Activated CD4-positive, alpha-beta memory T cell treated with anti-CD3 and anti-CD28 coated beads, Interleukin-2, amount 10 ng/mL, durations not matched to agents 7 days and 5 days (primary cell): ENCODE measurements around the gene PILRA. TPM values are rescaled to one million over a fixed set of nuclear protein-coding genes. Genes with fewer than 3 reads are reported as not detected.
"Not testable (repeated sequence)": the region's sequence is repeated elsewhere in the genome, so short reads cannot be mapped to it uniquely, and the experiment has no call there.

ENCODE experiments used
- CTCF ChIA-PET: fragments of 350-600 bp; sonication (Branson Sonifier 250); formaldehyde crosslinking; loops from one replicate; lab custom pipeline; 2021; ENCODE audit warnings: antibody characterized with exemption, inconsistent platforms; lab: Charles Lee
- POLR2A ChIA-PET: fragments of 350-600 bp; sonication (Branson Sonifier 250); formaldehyde crosslinking; loops from one replicate; lab custom pipeline; 2021; ENCODE audit warnings: antibody characterized with exemption; lab: Charles Lee
- DNase-seq: peaks from one replicate; pipeline ENCODE4 v3.0.0-alpha.2; 2020
- H3K27ac Mint-ChIP-seq: one replicate; pipeline ENCODE4 v1.8.0; 2021; ENCODE audit warnings: mild to moderate bottlenecking, mixed read lengths
- H3K27me3 Mint-ChIP-seq: one replicate; pipeline ENCODE4 v1.8.0; 2021; ENCODE audit warnings: mixed read lengths
- H3K36me3 Mint-ChIP-seq: one replicate; pipeline ENCODE4 v1.8.0; 2021; ENCODE audit warnings: low read depth, mixed read lengths
- H3K4me1 Mint-ChIP-seq: one replicate; pipeline ENCODE4 v1.8.0; 2021; ENCODE audit warnings: mixed read lengths
- H3K4me3 Mint-ChIP-seq: one replicate; pipeline ENCODE4 v1.8.0; 2021; ENCODE audit warnings: mild to moderate bottlenecking, mixed read lengths
- H3K9me3 Mint-ChIP-seq: one replicate; pipeline ENCODE4 v1.8.0; 2021; ENCODE audit warnings: mixed read lengths
- total RNA-seq, 2 experiments: library from RNA; stranded (reverse); gene quantifications; one replicate each; pipeline ENCODE4 v1.2.3, GENCODE V29; 2021

Gene PILRA
- total RNA-seq, 2 experiments from 2014 or later = 1.3 to 1.5 TPM

- Mint-ChIP-seq H3K27ac (no peak overlapping the region), H3K27me3 (no peaks in the 10 kb centered on the region), H3K4me3 (no peak overlapping the region), H3K36me3 (peaks cover 62% of the 10 kb centered on the region), H3K4me1 (peaks cover 46% of the 10 kb centered on the region), H3K9me3 (no peaks in the 10 kb centered on the region)
- POLR2A ChIA-PET = no interaction called here
- no peak for DNase-seq
- CTCF ChIA-PET = no interaction called here
Measured at GRCh38 chr7:100348805-100349204, 24.5 kb upstream of the PILRA start.

DNA sequence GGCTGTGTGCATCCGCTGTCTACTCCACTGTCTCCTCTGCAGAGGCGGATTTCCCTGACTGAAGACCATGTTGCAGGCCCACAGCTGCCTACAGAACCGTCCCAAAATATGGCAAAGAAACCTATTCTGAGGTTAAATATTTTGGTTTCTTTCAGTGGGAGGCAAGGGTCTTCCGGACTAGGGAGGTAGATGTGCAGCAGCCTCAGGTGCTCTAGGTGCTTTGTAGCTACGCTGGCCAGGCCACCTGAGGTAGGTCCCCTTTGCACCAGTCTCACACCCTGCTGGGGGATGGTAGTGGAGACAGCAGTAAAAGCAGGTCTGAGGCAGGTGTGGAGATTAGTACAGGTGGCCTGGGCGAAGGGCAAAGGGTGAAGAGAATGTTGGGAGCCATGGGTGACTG lies 23.5 kb upstream of the PILRA start:
- Mint-ChIP-seq H3K9me3 (no peaks in the 10 kb centered on the region), H3K36me3 (peaks cover 61% of the 10 kb centered on the region), H3K27ac (peak overlapping the region; percentile 37), H3K4me1 (peaks cover 38% of the 10 kb centered on the region), H3K27me3 (no peaks in the 10 kb centered on the region), H3K4me3 (no peak overlapping the region)
- DNase-seq = no peak
- ChIA-PET CTCF (no interaction called here), POLR2A (no interaction called here)

DNA sequence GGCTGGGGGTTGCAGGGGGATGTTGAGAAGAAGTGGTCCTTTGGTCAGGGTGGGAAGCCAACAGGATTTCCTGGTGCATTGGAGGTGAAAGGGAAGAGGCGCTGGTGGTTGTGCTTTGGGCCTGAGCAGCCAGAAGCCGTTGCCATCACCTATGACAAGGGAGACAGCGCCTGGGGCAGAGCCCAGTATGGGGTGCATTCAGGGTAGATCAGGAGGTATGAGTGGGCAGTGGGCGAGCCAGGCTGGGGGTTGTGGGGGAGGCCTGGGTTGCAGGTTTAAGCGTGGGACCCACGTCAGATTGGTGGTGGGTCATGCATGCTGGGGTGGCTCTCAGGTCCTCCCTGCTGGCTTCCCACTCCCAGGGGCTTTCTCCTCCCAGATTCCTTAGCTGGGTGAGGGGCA lies 21.6 kb upstream of the PILRA start:
- POLR2A ChIA-PET = no interaction called here
- peaks cover 61% of the 10 kb centered on the region for H3K36me3 Mint-ChIP-seq

GRCh38 chr7:100352230-100352781 lies 21.0 kb upstream of the PILRA start:
- CTCF ChIA-PET, H3K4me3 Mint-ChIP-seq, H3K27me3 Mint-ChIP-seq, POLR2A ChIA-PET, H3K9me3 Mint-ChIP-seq, DNase-seq: not testable (repeated sequence)
- Mint-ChIP-seq H3K4me1 (peaks cover 27% of the 10 kb centered on the region), H3K36me3 (peaks cover 57% of the 10 kb centered on the region), H3K27ac (peak overlapping the region; percentile 64)

More for the DNA sequence above, 21.6 kb upstream of the PILRA start:
- no peak for DNase-seq
- H3K9me3 Mint-ChIP-seq = no peaks in the 10 kb centered on the region
- peaks cover 30% of the 10 kb centered on the region for H3K4me1 Mint-ChIP-seq
- H3K4me3 Mint-ChIP-seq = peak overlapping the region; percentile 38
- peak overlapping the region; percentile 80 for H3K27ac Mint-ChIP-seq
- H3K27me3 Mint-ChIP-seq = no peaks in the 10 kb centered on the region
- CTCF ChIA-PET = no interaction called here

DNA sequence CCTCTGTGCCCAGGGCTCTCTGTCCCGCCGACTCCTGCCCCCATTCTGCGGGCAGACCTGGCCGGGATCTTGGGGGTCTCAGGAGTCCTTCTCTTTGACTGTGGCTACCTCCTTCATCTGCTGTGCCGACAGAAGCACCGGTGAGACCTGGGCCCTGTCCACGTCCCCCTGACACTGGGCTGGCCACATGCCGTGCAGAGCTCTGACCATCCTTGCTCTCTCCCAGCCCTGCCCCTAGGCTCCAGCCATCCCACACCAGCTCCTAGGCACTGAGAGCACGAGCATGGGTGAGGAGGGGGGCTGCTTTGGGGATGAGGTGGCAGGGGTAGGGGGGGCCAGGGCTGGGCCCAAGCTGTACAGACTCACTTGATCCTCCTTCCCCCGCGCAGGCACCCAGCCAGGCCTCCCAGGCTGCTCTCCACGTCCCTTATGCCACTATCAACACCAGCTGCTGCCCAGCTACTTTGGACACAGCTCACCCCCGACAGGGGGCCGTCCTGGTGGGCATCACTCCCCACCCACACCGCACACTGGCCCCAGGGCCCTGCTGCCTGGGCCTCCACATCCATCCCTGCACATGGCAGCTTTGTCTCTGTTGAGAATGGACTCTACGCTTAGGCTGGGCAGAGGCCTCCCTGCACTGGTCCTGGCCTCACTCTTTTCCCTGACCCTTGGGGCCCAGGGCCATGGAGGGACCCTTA lies 20.2 kb upstream of the PILRA start:
- no peaks in the 10 kb centered on the region for H3K9me3 Mint-ChIP-seq
- peak overlapping the region; percentile 75 for H3K27ac Mint-ChIP-seq
- no peaks in the 10 kb centered on the region for H3K27me3 Mint-ChIP-seq
- DNase-seq = no peak
- peaks cover 56% of the 10 kb centered on the region for H3K36me3 Mint-ChIP-seq
- ChIA-PET POLR2A (interaction anchor here (1.3 kb wide), 1 partner anchor 12 kb away, joined by 3 read pairs; no protein-coding TSS in a partner anchor), CTCF (no interaction called here)
- peak overlapping the region; percentile 30 for H3K4me3 Mint-ChIP-seq
- peaks cover 27% of the 10 kb centered on the region for H3K4me1 Mint-ChIP-seq

- H3K36me3 Mint-ChIP-seq = peaks cover 57% of the 10 kb centered on the region
Measured at GRCh38 chr7:100353685-100354330, 19.5 kb upstream of the PILRA start.

GRCh38 chr7:100356416-100357068 lies 16.7 kb upstream of the PILRA start:
- ChIA-PET CTCF (no interaction called here), POLR2A (no interaction called here)
- peaks cover 14% of the 10 kb centered on the region for H3K4me1 Mint-ChIP-seq
- H3K9me3 Mint-ChIP-seq = no peaks in the 10 kb centered on the region
- DNase-seq = no peak
- no peak overlapping the region for H3K4me3 Mint-ChIP-seq
- H3K36me3 Mint-ChIP-seq = peaks cover 53% of the 10 kb centered on the region
- no peak overlapping the region for H3K27ac Mint-ChIP-seq
- H3K27me3 Mint-ChIP-seq = no peaks in the 10 kb centered on the region

More at GRCh38 chr7:100353685-100354330, 19.5 kb upstream of the PILRA start:
- CTCF ChIA-PET = interaction anchor here (1.0 kb wide), 1 partner anchor 9 kb away, joined by 3 read pairs; no protein-coding TSS in a partner anchor
- no peak overlapping the region for H3K4me3 Mint-ChIP-seq
- POLR2A ChIA-PET = interaction anchor here (1.3 kb wide), 1 partner anchor 11 kb away, joined by 3 read pairs; no protein-coding TSS in a partner anchor
- H3K27ac Mint-ChIP-seq = peak overlapping the region; percentile 75
- H3K27me3 Mint-ChIP-seq = no peaks in the 10 kb centered on the region
- DNase-seq = no peak
- peaks cover 27% of the 10 kb centered on the region for H3K4me1 Mint-ChIP-seq
- no peaks in the 10 kb centered on the region for H3K9me3 Mint-ChIP-seq

DNA sequence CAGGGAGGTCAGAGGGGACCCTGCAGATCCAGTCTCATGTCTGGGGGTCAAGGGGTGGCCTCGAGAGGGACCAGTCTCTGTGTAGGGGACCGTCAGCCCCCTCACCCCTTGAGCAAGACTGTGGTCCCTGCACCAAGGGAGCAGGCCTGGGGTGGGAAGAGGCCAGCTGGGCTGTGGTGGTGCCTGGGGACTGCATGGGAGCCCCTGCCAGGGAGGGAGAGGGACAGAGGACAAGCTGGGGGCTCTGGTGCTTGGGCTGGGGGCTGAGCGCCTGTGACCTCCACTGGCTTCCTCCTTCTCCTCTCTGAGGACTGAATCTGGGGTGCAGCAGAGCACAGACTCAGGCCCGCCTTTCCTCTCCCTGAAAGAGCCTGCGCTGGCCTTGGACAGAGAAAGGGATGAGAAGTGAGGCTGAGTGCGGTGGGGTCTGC lies 16.1 kb upstream of the PILRA start:
- Mint-ChIP-seq H3K9me3 (no peaks in the 10 kb centered on the region), H3K4me3 (no peak overlapping the region), H3K27ac (no peak overlapping the region), H3K36me3 (peaks cover 57% of the 10 kb centered on the region), H3K27me3 (no peaks in the 10 kb centered on the region), H3K4me1 (peaks cover 10% of the 10 kb centered on the region)
- DNase-seq = no peak
- CTCF ChIA-PET = no interaction called here
- POLR2A ChIA-PET = no interaction called here

DNA sequence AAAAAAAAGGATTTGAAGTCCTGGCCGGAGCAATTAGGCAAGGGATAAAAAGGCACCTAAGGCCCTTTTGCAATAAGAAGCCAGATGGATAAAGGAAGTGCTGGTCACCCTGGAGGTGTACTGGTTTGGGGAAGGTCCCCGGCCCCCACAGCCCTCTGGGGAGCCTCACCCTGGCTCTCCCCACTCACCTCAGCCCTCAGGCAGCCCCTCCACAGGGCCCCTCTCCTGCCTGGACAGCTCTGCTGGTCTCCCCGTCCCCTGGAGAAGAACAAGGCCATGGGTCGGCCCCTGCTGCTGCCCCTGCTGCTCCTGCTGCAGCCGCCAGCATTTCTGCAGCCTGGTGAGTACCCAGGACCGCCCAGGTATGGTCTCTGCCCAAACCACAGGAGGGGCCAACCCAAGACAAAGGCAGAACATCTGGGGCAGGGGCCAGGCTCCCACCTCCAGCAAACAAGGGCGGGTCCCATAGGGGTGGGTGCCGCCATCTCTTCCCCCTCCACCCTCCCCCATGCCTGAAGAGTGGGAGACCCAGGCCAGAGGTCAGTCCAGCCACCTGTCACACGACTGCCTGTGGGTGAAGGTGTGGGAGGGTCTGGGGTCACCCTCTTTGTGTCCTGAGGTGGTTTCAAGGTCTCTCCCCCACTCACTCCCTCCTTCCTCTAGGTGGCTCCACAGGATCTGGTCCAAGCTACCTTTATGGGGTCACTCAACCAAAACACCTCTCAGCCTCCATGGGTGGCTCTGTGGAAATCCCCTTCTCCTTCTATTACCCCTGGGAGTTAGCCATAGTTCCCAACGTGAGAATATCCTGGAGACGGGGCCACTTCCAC lies 15.0 kb upstream of the PILRA start, which contains the start of gene PILRB:
TSS of gene PILRB (plus strand) at position 91 of the 830 bp plus-strand sequence. CDS start at position 277, 186 bp downstream.
- DNase-seq = no peak
- CTCF ChIA-PET = interaction anchor here (2.0 kb wide), 1 partner anchor 50 kb away, joined by 6 read pairs; no protein-coding TSS in a partner anchor
- Mint-ChIP-seq H3K36me3 (peaks cover 65% of the 10 kb centered on the region), H3K4me1 (peaks cover 6% of the 10 kb centered on the region), H3K27ac (no peak within 1 kb of the TSS), H3K27me3 (no peaks in the 10 kb centered on the region), H3K4me3 (no peak within 1 kb of the TSS), H3K9me3 (no peaks in the 10 kb centered on the region)
- POLR2A ChIA-PET = no interaction called here

GRCh38 chr7:100358857-100359212 lies 14.5 kb upstream of the PILRA start:
- Mint-ChIP-seq H3K4me1 (no peaks in the 10 kb centered on the region), H3K36me3 (peaks cover 65% of the 10 kb centered on the region), H3K9me3 (no peaks in the 10 kb centered on the region), H3K27me3 (no peaks in the 10 kb centered on the region), H3K4me3 (no peak overlapping the region), H3K27ac (no peak overlapping the region)
- ChIA-PET POLR2A (interaction anchor here (1.6 kb wide), 1 partner anchor 24 kb away, joined by 3 read pairs; no protein-coding TSS in a partner anchor), CTCF (interaction anchor here (2.0 kb wide), 1 partner anchor 49 kb away, joined by 6 read pairs; no protein-coding TSS in a partner anchor)
- DNase-seq = no peak

- Mint-ChIP-seq H3K9me3 (no peaks in the 10 kb centered on the region), H3K4me3 (no peak overlapping the region), H3K27ac (no peak overlapping the region), H3K4me1 (peaks cover 12% of the 10 kb centered on the region), H3K36me3 (peaks cover 67% of the 10 kb centered on the region), H3K27me3 (no peaks in the 10 kb centered on the region)
- no peak for DNase-seq
- POLR2A ChIA-PET = interaction anchor here (1.5 to 1.6 kb wide), 2 partner anchors 25 to 42 kb away, joined by 3 to 4 read pairs; no protein-coding TSS in a partner anchor
- CTCF ChIA-PET = interaction anchor here (2.0 kb wide), 1 partner anchor 48 kb away, joined by 6 read pairs; no protein-coding TSS in a partner anchor
Measured at GRCh38 chr7:100360135-100360854, 13.0 kb upstream of the PILRA start.
